Sigmoid colon (tissue), 7 donors: ENCODE data around the gene KCNQ1OT1. TPM values are rescaled to one million over a fixed set of nuclear protein-coding genes. Genes with fewer than 3 reads are reported as not detected.

Experiments used
- DNase-seq: peaks from one replicate; pipeline ENCODE4 v3.0.0-alpha.2; 2019
- H3K27ac ChIP-seq, 4 donors: fragments of 200-600 bp; sonication (generic); one replicate each; pipeline ENCODE4 v1.5.1; 2016 to 2019; ENCODE audit warnings: mild to moderate bottlenecking in 1 of 4
- H3K27me3 ChIP-seq, 3 donors: fragments of 200-600 bp; sonication (generic); one replicate each; pipeline ENCODE4 v1.5.1; 2019; ENCODE audit warnings: mild to moderate bottlenecking in 1 of 3
- H3K36me3 ChIP-seq, 4 donors: fragments of 200-600 bp; sonication (generic); one replicate each; pipeline ENCODE4 v1.5.1; 2016 to 2019
- H3K4me1 ChIP-seq, 4 donors: fragments of 200-600 bp; sonication (generic); one replicate each; pipeline ENCODE4 v1.5.1; 2017 to 2019
- H3K4me3 ChIP-seq, 4 donors: fragments of 200-600 bp; sonication (generic); one replicate each; pipeline ENCODE4 v1.5.1; 2017 to 2019; ENCODE audit warnings: mild to moderate bottlenecking in 2 of 4, moderate library complexity in 1 of 4
- H3K9me3 ChIP-seq, 4 donors: fragments of 200-600 bp in 3 of 4; sonication (generic) in 3 of 4; one replicate each; pipeline versions ENCODE4 v1.5.1 to v1.6.1; 2013 to 2019
- EP300 ChIP-seq, 4 donors: sonication (generic); formaldehyde crosslinking; IDR thresholded peaks; one replicate each; pipeline ENCODE4 v1.6.1; 2017; ENCODE audit warnings: antibody characterized with exemption in 4 of 4
- POLR2A ChIP-seq, 2 donors: fragments of 450-650 bp; IDR thresholded peaks; one replicate each; pipeline ENCODE4 v1.6.1; 2016; ENCODE audit warnings: antibody characterized with exemption in 2 of 2, mild to moderate bottlenecking in 2 of 2, moderate library complexity in 2 of 2
- POLR2AphosphoS5 ChIP-seq, 4 donors: sonication (generic); formaldehyde crosslinking; IDR thresholded peaks; one replicate each; pipeline ENCODE4 v1.6.1; 2017; ENCODE audit warnings: antibody characterized with exemption in 4 of 4
- WGBS, 2 donors: extraction: QIAGEN DNeasy Blood & Tissue Kit; methylation state at CpG; one replicate each; pipeline ENCODE4 v1.1.7; 2013; 5-methylcytosine and 5-hydroxymethylcytosine counted together
- intact Hi-C: fragments of 100-400 bp; cut with DNase I; formaldehyde crosslinking; loops from one replicate; pipeline ENCODE4 v1.15.1; 2023
- polyA plus RNA-seq, 3 donors: library from polyadenylated mRNA; stranded (reverse); fragments of 200-250 nt; gene quantifications; one replicate each; pipeline ENCODE4 v1.2.3, GENCODE V29; 2013
- total RNA-seq, 4 donors: library from RNA; depleted of rRNA; stranded (reverse); fragments of >200 nt; gene quantifications; one replicate each; pipeline ENCODE4 v1.1.0, GENCODE V29; 2016
- TF ChIP-seq, protein P1 (sequence below), 4 experiments: fragments of 450-650 bp in 3 of 4; fragments of 200-600 bp in 1 of 4; IDR thresholded peaks; one replicate each; pipeline ENCODE4 v1.5.1; 2016 to 2019; ENCODE audit warnings: antibody characterized with exemption in 4 of 4, mild to moderate bottlenecking in 3 of 4, moderate library complexity in 2 of 4
- donor health status: healthy with polysubstance abuse.
- donor health status: Bipolar disorder and iron deficiency.
- donor health status: healthy.

Gene KCNQ1OT1
- total and polyA plus RNA-seq, 7 donors = under 0.01 to 3.6 (median 0.99) TPM

DNA sequence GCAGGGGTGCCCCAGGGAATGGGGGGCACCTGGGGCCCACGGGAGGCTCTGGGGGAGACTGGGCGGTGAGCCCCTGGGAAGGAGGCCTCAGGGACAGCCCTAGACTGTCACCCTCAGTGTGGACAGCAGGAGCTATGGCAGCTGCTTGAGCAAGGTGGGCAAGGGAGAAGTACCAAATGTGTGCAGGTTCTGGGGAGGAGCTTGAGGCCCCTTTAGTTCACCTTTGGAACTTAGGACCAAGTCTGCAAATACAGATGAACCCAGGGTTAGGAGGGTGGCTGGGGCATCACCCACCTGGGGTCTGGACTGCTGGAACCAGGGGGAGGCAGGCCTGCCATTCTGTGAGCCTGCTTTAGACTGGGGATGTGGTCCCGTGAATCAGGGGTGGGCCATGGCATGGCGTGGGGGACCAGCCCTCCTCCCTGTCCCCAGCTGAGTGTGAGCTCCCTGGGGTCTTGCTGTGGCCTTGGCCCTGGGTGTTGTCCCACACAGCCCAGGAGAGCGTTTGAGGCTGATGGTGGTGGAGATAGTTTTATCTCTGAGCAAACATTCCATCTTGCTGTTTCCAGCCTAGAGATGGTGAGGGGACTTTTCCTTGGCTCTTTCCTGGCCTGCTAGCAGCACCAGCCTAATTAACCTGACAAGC, 132.6 kb downstream of the KCNQ1OT1 start:
- TF ChIP-seq EP300 (IDR thresholded peaks at IDR 0.05) (no peak), POLR2A (IDR thresholded peaks at IDR 0.05) (no peak), POLR2AphosphoS5 (IDR thresholded peaks at IDR 0.05) (no peak)
- TF ChIP-seq, protein P1, sequence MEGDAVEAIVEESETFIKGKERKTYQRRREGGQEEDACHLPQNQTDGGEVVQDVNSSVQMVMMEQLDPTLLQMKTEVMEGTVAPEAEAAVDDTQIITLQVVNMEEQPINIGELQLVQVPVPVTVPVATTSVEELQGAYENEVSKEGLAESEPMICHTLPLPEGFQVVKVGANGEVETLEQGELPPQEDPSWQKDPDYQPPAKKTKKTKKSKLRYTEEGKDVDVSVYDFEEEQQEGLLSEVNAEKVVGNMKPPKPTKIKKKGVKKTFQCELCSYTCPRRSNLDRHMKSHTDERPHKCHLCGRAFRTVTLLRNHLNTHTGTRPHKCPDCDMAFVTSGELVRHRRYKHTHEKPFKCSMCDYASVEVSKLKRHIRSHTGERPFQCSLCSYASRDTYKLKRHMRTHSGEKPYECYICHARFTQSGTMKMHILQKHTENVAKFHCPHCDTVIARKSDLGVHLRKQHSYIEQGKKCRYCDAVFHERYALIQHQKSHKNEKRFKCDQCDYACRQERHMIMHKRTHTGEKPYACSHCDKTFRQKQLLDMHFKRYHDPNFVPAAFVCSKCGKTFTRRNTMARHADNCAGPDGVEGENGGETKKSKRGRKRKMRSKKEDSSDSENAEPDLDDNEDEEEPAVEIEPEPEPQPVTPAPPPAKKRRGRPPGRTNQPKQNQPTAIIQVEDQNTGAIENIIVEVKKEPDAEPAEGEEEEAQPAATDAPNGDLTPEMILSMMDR (IDR thresholded peaks at IDR 0.05) = no peak
- H3K27ac ChIP-seq = no peak overlapping the region
- no peaks in the 10 kb centered on the region for H3K4me1 ChIP-seq
- intact Hi-C loops = no loop called here
- H3K27me3 ChIP-seq = no peaks in the 10 kb centered on the region
- H3K9me3 ChIP-seq = no peaks in the 10 kb centered on the region
- no peaks in the 10 kb centered on the region for H3K36me3 ChIP-seq
- WGBS, 2 donors = 82 to 89% methylated on average over 5 of the region's 5 CpGs
- no peak overlapping the region for H3K4me3 ChIP-seq
- DNase-seq = peak; percentile 54

DNA sequence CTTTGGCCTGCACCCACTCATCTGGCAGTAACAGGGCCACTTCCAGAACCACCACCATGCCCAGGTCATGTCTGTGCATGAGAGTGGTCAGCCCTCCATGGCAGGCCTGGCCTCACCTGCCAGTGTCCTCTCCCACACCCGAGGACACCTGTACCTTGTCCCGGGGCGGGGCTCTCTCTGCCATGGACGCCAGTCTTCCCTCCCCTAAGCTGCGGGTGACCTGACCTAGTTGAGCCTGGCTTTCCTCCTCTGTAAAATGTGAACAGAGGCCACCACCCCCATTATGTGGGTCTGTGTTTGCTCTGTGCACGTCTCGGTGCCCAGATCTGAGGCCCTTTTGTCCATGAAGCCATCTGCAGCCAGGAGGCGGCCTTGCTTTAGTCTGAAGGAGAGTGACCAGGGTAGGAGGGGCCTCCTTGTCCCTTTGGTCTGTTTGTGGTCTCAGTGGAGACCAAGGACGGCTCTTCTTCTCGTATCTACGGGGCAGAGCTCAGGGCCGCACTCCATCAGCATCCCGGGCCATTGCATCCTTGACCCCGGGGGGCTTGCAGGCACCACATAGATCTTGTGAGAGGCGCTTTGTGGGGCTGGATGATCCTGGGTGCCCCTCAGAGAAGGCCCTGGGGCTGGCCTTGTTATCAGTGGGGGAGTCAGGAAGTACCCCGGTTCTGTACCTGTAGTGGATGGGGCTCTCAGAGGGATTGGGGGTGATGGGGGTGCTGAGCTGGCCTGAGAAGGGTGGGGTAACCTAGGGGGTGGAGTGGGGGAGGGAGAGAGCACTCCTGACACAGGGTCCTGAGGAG, 133.4 kb downstream of the KCNQ1OT1 start:
- no peaks in the 10 kb centered on the region for H3K4me1 ChIP-seq
- WGBS, 2 donors = 52 to 81% methylated on average over 16 of the region's 16 CpGs
- H3K27me3 ChIP-seq = no peaks in the 10 kb centered on the region
- intact Hi-C loops = no loop called here
- peak; percentile 58 for DNase-seq
- no peak overlapping the region for H3K27ac ChIP-seq
- no peaks in the 10 kb centered on the region for H3K9me3 ChIP-seq
- TF ChIP-seq EP300 (IDR thresholded peaks at IDR 0.05) (no peak), POLR2AphosphoS5 (IDR thresholded peaks at IDR 0.05) (no peak), POLR2A (IDR thresholded peaks at IDR 0.05) (no peak)
- TF ChIP-seq, protein P1 (IDR thresholded peaks at IDR 0.05) = no peak
- no peaks in the 10 kb centered on the region for H3K36me3 ChIP-seq
- no peak overlapping the region for H3K4me3 ChIP-seq

DNA sequence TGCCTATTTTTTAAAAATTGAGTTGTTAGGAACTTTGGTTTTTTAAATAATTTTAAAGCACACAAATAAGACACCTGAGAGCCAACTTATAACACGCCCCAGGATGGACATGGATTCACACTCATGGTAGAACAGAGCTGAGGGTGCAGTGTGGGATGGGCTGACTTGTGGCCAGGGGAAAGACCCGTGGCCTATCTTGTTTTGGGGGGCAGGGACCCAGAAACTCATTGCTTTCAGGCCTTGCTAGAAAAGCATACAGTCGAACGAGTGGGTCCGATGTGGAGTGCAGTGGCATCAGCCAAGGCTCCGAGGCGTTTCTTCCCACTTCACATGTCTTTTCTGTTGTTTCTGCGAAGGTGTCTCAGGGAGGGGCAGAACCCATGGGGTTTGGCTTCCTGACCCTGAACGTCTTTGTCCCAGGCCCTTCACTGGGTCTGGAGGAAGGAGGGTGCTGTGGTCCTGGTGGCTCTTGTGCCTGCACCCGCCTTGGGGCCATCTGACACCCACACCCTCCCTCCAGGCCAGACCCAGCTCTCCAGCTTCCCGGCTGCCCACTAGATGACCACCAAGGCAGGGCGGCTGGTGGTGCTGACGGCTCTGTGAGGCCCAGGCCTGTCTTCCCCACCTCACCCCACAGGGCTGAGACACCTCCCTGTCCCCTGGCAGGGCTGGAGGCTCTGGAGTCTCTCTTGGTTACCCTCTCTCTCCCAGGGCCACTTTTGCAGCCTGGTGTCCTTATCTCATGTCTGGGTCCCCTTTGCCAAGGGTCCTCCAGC, 134.2 kb downstream of the KCNQ1OT1 start:
- no peak overlapping the region for H3K4me3 ChIP-seq
- intact Hi-C loops = no loop called here
- peak; percentile 46 for DNase-seq
- no peaks in the 10 kb centered on the region for H3K9me3 ChIP-seq
- H3K27me3 ChIP-seq = no peaks in the 10 kb centered on the region
- H3K4me1 ChIP-seq = no peaks in the 10 kb centered on the region
- H3K36me3 ChIP-seq = no peaks in the 10 kb centered on the region
- no peak overlapping the region for H3K27ac ChIP-seq
- TF ChIP-seq POLR2AphosphoS5 (IDR thresholded peaks at IDR 0.05) (no peak), POLR2A (IDR thresholded peaks at IDR 0.05) (no peak), EP300 (IDR thresholded peaks at IDR 0.05) (no peak)
- TF ChIP-seq, protein P1 (IDR thresholded peaks at IDR 0.05) = no peak
- WGBS, 2 donors = 92 to 93% methylated on average over 13 of the region's 13 CpGs

DNA sequence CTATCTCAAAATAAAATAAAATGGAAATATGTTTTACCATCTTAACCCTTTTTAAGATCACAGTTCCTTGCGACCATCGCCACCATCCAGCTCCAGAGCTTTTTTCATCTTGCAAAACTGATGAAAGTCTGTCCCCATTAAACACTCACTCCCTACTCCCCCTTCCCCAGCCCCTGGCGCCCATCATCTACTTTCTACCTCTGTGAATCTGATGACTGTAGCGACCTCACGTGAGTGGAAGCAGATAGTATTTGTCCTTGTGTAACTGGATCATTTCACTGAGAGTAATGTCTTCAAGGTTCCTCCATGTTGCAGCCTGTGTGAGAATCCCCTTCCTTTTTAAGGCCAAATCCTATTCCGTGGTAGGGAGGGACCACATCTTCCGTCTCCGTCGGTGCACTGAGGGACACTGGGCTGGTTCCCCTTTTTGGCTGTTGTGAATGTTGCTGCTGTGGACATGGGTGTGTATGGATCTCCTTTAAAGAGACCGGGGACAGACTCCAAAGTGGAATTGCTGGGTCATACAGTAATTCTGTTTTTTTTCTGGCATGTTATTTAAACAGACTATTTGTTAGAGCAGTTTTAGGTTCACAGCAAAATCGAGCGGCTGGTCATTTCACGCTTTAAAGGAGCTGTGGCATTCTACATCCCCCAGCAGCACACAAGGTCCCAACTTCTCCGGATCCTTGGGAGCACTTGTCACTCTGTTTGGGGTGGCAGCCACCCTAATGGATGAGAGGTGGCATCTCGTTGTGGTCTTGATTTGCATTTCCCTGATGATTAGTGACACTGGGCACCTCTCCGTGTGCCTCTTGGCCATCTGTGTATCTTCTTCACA, 135.0 kb downstream of the KCNQ1OT1 start:
- intact Hi-C loops = no loop called here
- WGBS, 2 donors = 86 to 88% methylated on average over 16 of the region's 16 CpGs

More for the DNA sequence above, 135.0 kb downstream of the KCNQ1OT1 start:
- DNase-seq = peak; percentile 40
- Histone ChIP-seq H3K27ac (no peak overlapping the region), H3K4me1 (no peaks in the 10 kb centered on the region), H3K9me3 (no peaks in the 10 kb centered on the region), H3K27me3 (no peaks in the 10 kb centered on the region), H3K4me3 (no peak overlapping the region), H3K36me3 (no peaks in the 10 kb centered on the region)
- no peak for TF ChIP-seq POLR2A (IDR thresholded peaks at IDR 0.05)
- TF ChIP-seq EP300 (IDR thresholded peaks at IDR 0.05) = no peak
- TF ChIP-seq POLR2AphosphoS5 (IDR thresholded peaks at IDR 0.05) = no peak
- TF ChIP-seq, protein P1 (IDR thresholded peaks at IDR 0.05) = no peak
